ENCODE measurements around the gene DLGAP1.
"Not testable (repeated sequence)": the region's sequence is repeated elsewhere in the genome, so short reads cannot be mapped to it uniquely, and the experiment has no call there.

DLGAP1 gene

DNA sequence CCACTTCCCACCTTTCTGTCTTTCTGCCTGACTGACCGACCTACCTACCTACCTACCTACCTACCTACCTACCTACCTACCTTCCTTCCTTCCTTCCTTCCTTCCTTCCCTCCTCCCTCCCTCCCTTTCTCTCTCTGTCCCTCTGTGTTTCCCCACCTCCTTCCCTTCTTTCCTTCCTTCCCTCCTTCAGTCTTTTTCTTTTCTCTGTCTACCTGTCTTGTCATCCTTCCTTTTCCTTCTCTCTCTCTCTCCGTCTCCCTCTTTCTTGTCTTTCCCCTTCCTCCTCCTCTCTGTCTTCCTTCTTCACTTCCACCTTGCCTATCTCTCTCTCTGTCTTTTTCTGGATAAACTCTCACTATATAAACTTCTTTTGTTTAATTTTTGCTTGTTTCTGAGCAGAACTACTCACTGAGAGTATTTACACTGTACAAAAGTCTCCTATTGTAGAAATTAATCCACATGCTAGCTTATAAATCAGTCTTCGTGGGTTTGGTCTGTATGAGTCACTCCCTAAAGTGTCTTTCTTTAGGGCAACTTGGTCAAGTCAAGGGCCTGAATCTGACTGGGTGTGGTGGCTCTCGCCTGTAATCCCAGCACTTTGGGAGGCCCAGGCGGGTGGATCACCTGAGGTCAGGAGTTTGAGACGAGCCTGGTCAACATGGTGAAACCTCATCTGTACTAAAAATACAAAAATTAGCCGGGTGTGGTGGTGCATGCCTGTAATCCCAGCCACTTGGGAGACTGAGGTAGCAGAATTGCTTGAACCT lies 871.8 kb downstream of the DLGAP1 start:
- H3K27me3 ChIP-seq (ENCODE audit: control insufficient read depth, insufficient read depth, low read length); H3K27ac ChIP-seq (ENCODE audit: low read depth, low read length); H3K36me3 ChIP-seq (ENCODE audit: control insufficient read depth, insufficient read depth, low read length); H3K4me3 ChIP-seq (ENCODE audit: low read depth, low read length); H3K9me3 ChIP-seq (ENCODE audit: control insufficient read depth, insufficient read depth, low read length); H3K9ac ChIP-seq (ENCODE audit: low read depth, low read length): not testable (repeated sequence)
- H3K4me1 ChIP-seq (ENCODE audit: control insufficient read depth, insufficient read depth, low read length) = peaks cover 21% of the 10 kb centered on the region

DNA sequence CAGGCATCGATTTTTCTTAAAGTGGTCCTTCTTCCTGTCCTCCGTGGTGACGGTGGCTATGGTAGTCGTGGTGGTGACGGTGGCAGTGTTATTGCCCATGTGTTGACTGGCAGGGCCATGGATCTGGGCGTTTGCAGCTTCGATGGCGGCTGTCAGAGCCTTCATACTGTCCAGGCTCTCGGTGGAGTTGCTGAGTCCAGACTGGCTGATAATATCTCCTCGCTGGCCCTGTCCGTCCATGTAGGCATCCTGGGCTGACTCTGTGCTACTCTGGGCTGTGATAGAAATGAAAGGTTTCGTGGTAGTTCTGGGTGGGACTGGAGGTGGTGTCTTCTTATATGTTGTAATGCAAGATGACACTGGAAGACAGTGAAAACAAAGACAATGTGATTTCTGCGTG lies 873.2 kb downstream of the DLGAP1 start:
- no peaks in the 10 kb centered on the region for H3K27me3 ChIP-seq (ENCODE audit: control insufficient read depth, insufficient read depth, low read length)
- H3K4me3 ChIP-seq (ENCODE audit: low read depth, low read length) = no peak overlapping the region
- no peaks in the 10 kb centered on the region for H3K36me3 ChIP-seq (ENCODE audit: control insufficient read depth, insufficient read depth, low read length)
- no peak overlapping the region for H3K9ac ChIP-seq (ENCODE audit: low read depth, low read length)
- no peak overlapping the region for H3K27ac ChIP-seq (ENCODE audit: low read depth, low read length)
- peaks cover 21% of the 10 kb centered on the region for H3K4me1 ChIP-seq (ENCODE audit: control insufficient read depth, insufficient read depth, low read length)
- H3K9me3 ChIP-seq (ENCODE audit: control insufficient read depth, insufficient read depth, low read length) = no peaks in the 10 kb centered on the region

DNA sequence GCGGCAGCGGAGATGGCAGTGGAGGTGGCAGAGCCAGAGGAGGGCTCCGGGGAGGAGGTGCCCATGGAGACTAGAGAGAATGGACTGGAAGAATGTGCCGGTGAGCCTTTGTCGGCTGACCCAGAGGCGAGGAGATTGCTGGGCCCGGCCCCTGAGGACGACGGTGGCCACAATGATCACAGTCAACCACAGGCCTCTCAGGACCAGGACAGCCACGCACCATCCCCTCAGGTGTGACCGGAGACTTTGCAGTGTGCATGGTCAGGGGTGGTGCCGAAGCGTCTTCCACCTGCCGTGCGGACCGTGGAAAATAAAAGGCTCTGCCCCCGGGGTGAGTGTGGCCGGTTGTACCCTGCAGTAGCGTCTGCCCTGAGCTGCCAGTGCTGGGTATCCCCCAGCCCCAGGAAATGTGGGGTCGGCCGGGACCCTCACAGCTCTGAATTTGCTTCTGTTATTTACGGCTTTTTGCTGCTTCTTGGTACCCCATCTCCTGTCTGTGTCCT lies 874.5 kb downstream of the DLGAP1 start:
- H3K4me3 ChIP-seq (ENCODE audit: low read depth, low read length); H3K9ac ChIP-seq (ENCODE audit: low read depth, low read length); H3K36me3 ChIP-seq (ENCODE audit: control insufficient read depth, insufficient read depth, low read length); H3K9me3 ChIP-seq (ENCODE audit: control insufficient read depth, insufficient read depth, low read length); H3K27ac ChIP-seq (ENCODE audit: low read depth, low read length); H3K27me3 ChIP-seq (ENCODE audit: control insufficient read depth, insufficient read depth, low read length): not testable (repeated sequence)
- H3K4me1 ChIP-seq (ENCODE audit: control insufficient read depth, insufficient read depth, low read length) = peaks cover 13% of the 10 kb centered on the region

DNA sequence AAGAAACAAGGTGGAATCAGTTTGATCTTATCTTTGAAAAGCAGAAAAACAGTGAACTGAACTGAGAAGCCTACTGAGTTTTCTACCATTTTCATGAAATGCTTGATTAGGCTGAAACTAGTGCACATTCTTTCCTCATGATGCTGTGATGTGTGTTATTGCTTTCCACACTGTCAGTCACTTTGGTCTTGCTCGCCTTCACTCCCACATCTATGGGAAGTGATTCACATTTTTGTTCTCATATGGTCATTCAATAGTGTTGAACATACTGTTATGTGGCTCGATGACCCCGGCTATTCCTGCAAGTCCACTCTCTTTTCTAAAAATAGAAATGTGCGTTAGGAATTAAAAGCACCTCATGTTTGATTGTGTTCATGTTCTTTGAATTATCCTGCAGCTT lies 875.4 kb downstream of the DLGAP1 start:
- Histone ChIP-seq H3K4me3 (ENCODE audit: low read depth, low read length) (no peak overlapping the region), H3K27me3 (ENCODE audit: control insufficient read depth, insufficient read depth, low read length) (no peaks in the 10 kb centered on the region), H3K36me3 (ENCODE audit: control insufficient read depth, insufficient read depth, low read length) (no peaks in the 10 kb centered on the region), H3K9ac (ENCODE audit: low read depth, low read length) (no peak overlapping the region), H3K27ac (ENCODE audit: low read depth, low read length) (no peak overlapping the region), H3K9me3 (ENCODE audit: control insufficient read depth, insufficient read depth, low read length) (no peaks in the 10 kb centered on the region), H3K4me1 (ENCODE audit: control insufficient read depth, insufficient read depth, low read length) (peaks cover 6% of the 10 kb centered on the region; the same call in 1 of the 2 replicates)

DNA sequence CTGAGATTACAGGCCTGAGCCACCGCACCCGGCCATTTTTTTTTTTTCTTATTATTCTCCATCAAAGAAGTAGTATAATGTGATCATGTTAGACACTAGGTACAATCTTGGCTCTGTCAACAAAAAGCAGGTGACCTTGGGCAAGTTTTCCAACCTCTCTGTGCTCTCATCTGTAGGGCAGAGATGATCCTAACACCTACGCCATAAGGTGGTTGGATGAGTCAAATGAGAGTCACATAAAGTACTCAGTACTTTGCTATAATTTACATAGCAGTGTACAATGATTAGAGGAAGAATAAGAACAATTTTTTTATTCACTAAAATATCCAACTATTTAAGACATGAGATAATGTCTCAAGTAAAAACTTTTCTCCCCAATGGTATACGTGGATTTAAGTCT lies 876.5 kb downstream of the DLGAP1 start:
- no peaks in the 10 kb centered on the region for H3K27me3 ChIP-seq (ENCODE audit: control insufficient read depth, insufficient read depth, low read length)
- H3K4me1 ChIP-seq (ENCODE audit: control insufficient read depth, insufficient read depth, low read length) = no peaks in the 10 kb centered on the region
- H3K9ac ChIP-seq (ENCODE audit: low read depth, low read length) = no peak overlapping the region
- H3K4me3 ChIP-seq (ENCODE audit: low read depth, low read length) = no peak overlapping the region
- no peak overlapping the region for H3K27ac ChIP-seq (ENCODE audit: low read depth, low read length)
- no peaks in the 10 kb centered on the region for H3K36me3 ChIP-seq (ENCODE audit: control insufficient read depth, insufficient read depth, low read length)
- H3K9me3 ChIP-seq (ENCODE audit: control insufficient read depth, insufficient read depth, low read length) = no peaks in the 10 kb centered on the region

DNA sequence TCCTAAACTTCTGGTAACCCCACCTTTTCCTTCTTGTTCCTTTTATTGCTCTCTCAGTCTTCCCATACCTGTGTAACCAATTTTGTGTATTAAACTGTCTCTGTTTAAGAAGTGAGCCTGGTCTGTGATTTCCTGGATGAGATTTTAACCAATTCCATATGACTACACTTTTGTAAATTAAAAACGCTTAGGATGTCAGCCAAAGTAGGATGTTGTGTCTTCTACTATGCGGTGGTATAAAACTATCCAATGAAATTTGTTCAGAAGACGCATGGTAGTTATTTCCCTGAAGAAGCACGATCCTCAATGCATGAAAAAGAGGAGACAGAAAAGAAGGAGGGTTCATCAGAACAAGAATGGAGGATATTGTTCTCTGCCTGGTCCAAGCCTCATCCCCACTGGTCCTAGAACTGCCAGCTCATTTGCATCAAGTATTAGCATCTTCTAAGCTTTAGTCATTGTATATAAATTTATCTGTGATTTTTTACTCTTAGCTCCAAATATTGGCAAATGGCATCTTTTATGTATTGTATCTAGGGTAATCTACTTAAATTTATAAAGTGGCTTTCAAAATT lies 877.7 kb downstream of the DLGAP1 start:
- H3K4me1 ChIP-seq (ENCODE audit: control insufficient read depth, insufficient read depth, low read length) = no peaks in the 10 kb centered on the region
- H3K36me3 ChIP-seq (ENCODE audit: control insufficient read depth, insufficient read depth, low read length) = no peaks in the 10 kb centered on the region
- no peak overlapping the region for H3K4me3 ChIP-seq (ENCODE audit: low read depth, low read length)
- no peak overlapping the region for H3K27ac ChIP-seq (ENCODE audit: low read depth, low read length)
- no peak overlapping the region for H3K9ac ChIP-seq (ENCODE audit: low read depth, low read length)
- no peaks in the 10 kb centered on the region for H3K27me3 ChIP-seq (ENCODE audit: control insufficient read depth, insufficient read depth, low read length)
- H3K9me3 ChIP-seq (ENCODE audit: control insufficient read depth, insufficient read depth, low read length) = no peaks in the 10 kb centered on the region

DNA sequence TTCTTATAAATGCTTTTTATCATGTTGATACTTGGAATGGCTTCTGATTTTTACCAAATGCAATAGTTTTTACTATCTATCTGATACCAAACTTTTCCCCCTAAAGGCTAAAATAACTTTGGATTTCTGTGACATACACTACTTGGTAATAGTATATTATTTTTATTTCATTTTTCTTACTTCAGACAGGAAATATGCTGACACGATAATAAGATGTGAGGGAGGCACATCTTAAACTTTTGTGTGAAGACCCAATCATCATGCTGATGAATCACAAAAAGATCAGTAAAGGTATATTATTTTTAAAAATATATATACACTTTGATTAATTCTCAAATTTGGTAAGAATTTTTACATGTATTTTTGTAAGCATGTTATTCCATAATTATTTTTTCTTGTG lies 882.3 kb downstream of the DLGAP1 start:
- H3K27ac ChIP-seq (ENCODE audit: low read depth, low read length) = no peak overlapping the region
- no peaks in the 10 kb centered on the region for H3K4me1 ChIP-seq (ENCODE audit: control insufficient read depth, insufficient read depth, low read length)
- no peaks in the 10 kb centered on the region for H3K9me3 ChIP-seq (ENCODE audit: control insufficient read depth, insufficient read depth, low read length)
- H3K9ac ChIP-seq (ENCODE audit: low read depth, low read length) = no peak overlapping the region
- H3K4me3 ChIP-seq (ENCODE audit: low read depth, low read length) = no peak overlapping the region
- no peaks in the 10 kb centered on the region for H3K36me3 ChIP-seq (ENCODE audit: control insufficient read depth, insufficient read depth, low read length)
- no peaks in the 10 kb centered on the region for H3K27me3 ChIP-seq (ENCODE audit: control insufficient read depth, insufficient read depth, low read length)

DNA sequence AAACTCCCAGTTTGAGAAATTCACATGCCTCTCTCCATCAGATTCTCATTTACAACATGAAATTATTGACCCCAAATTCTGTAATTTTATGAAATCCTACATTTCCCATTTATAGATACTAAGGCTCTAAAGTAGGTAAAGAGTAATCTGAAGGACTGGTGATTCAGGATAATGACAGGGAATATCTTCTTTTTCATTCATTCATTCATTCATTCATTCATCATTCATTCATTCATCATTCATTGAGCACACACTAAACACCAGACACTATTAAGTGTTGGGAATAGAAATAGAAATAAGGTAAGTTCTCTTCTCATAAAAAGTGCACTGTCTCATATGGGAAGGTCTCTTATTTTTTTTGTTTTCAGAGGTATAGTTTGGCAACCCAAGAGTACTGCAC lies 888.3 kb downstream of the DLGAP1 start:
- no peak overlapping the region for H3K4me3 ChIP-seq (ENCODE audit: low read depth, low read length)
- H3K4me1 ChIP-seq (ENCODE audit: control insufficient read depth, insufficient read depth, low read length) = peaks cover 11% of the 10 kb centered on the region; the same call in 1 of the 2 replicates
- H3K36me3 ChIP-seq (ENCODE audit: control insufficient read depth, insufficient read depth, low read length) = no peaks in the 10 kb centered on the region
- no peak overlapping the region for H3K9ac ChIP-seq (ENCODE audit: low read depth, low read length)
- no peaks in the 10 kb centered on the region for H3K9me3 ChIP-seq (ENCODE audit: control insufficient read depth, insufficient read depth, low read length)
- no peaks in the 10 kb centered on the region for H3K27me3 ChIP-seq (ENCODE audit: control insufficient read depth, insufficient read depth, low read length)
- no peak overlapping the region for H3K27ac ChIP-seq (ENCODE audit: low read depth, low read length)

DNA sequence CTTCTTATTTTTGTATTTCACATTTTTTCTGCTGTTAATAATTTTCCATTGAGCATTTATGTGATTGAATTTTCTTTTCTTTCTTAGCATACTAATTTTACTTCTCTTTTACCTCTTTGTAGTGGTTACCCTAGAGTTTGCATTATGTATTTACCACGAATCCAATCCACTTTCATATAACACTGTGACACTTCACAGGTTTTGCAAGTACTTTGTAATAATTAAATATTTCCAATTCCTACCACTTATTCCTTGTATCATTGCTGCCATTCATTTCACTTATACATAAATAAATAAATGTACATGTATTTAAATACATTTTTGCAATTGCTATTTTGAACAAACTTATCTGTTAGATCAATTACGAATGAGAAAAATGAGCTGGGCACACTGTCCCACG lies 894.4 kb downstream of the DLGAP1 start:
- Histone ChIP-seq H3K9ac (ENCODE audit: low read depth, low read length) (no peak overlapping the region), H3K4me1 (ENCODE audit: control insufficient read depth, insufficient read depth, low read length) (peaks cover 23% of the 10 kb centered on the region), H3K9me3 (ENCODE audit: control insufficient read depth, insufficient read depth, low read length) (no peaks in the 10 kb centered on the region), H3K27ac (ENCODE audit: low read depth, low read length) (no peak overlapping the region), H3K36me3 (ENCODE audit: control insufficient read depth, insufficient read depth, low read length) (no peaks in the 10 kb centered on the region), H3K27me3 (ENCODE audit: control insufficient read depth, insufficient read depth, low read length) (no peaks in the 10 kb centered on the region), H3K4me3 (ENCODE audit: low read depth, low read length) (no peak overlapping the region)

DNA sequence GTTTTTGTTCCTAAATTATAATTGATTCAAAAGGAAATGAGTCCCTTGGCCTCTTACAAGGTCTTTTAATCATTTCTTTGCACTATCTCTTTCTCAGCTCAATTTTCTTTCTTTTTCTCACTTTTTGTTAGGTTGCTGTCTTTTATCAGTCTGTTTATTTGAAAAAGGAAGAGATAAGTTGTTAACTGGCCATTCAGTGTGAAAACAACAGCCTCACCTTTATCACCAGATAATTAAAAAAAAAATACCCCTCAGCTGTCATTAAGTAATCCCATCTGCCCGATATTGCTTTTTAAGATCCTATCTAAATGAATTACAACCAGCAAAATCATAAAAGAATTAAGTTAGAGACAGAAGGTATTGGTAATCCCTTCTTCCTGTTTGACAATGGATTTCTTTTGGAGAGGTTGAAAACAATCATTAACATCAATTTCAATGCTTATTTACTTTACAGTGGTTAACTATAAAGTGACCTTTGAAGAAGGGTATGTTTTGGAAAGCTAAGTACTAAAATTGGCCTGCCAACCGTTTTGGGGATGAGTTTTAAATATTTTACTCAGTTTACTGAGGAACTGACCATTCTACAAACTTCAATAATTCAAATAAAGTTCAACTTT lies 900.2 kb downstream of the DLGAP1 start:
- peak overlapping the region; percentile 39 for H3K4me3 ChIP-seq (ENCODE audit: low read depth, low read length)
- H3K27ac ChIP-seq (ENCODE audit: low read depth, low read length) = peak overlapping the region; percentile 98
- no peaks in the 10 kb centered on the region for H3K36me3 ChIP-seq (ENCODE audit: control insufficient read depth, insufficient read depth, low read length)

DNA sequence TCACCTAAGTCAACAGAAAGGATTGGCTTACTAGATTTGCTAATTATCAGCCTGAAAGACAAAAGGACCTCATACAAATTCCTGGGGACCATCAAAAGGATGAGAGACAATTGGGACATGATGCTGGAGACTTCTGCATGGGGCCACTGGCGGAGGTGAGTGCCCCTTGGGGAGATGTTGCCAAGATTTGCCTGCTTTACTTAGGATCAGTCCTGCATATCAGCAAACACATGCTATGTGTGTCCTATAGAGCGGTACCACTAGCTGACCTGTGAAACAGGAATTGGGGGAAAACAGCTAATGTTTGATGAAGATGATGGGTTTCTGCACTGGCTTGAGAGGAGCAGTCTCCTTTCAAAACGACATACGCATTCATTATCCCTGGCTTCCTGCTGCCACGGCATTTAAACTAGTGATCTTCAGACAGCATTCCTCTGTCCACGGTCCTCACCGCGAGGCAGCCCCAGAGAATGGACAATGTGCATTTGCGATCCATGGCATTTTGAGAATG lies 901.0 kb downstream of the DLGAP1 start:
- no peaks in the 10 kb centered on the region for H3K9me3 ChIP-seq (ENCODE audit: control insufficient read depth, insufficient read depth, low read length)
- H3K27me3 ChIP-seq (ENCODE audit: control insufficient read depth, insufficient read depth, low read length) = no peaks in the 10 kb centered on the region
- peaks cover 48% of the 10 kb centered on the region for H3K4me1 ChIP-seq (ENCODE audit: control insufficient read depth, insufficient read depth, low read length)
- H3K27ac ChIP-seq (ENCODE audit: low read depth, low read length) = peak overlapping the region; percentile 98
- H3K9ac ChIP-seq (ENCODE audit: low read depth, low read length) = no peak overlapping the region
- no peaks in the 10 kb centered on the region for H3K36me3 ChIP-seq (ENCODE audit: control insufficient read depth, insufficient read depth, low read length)
- peak overlapping the region; percentile 39 for H3K4me3 ChIP-seq (ENCODE audit: low read depth, low read length)

More for the DNA sequence above, 900.2 kb downstream of the DLGAP1 start:
- Histone ChIP-seq H3K9me3 (ENCODE audit: control insufficient read depth, insufficient read depth, low read length) (no peaks in the 10 kb centered on the region), H3K4me1 (ENCODE audit: control insufficient read depth, insufficient read depth, low read length) (peaks cover 48% of the 10 kb centered on the region), H3K27me3 (ENCODE audit: control insufficient read depth, insufficient read depth, low read length) (no peaks in the 10 kb centered on the region), H3K9ac (ENCODE audit: low read depth, low read length) (no peak overlapping the region)

All from HUES48 (cell line).